HL-60 (cell line): ENCODE data around the gene MASP1.

Experiments
- DNase-seq, 2 experiments: peaks; one replicate each; pipeline ENCODE4 v3.0.0-alpha.2; 2010 to 2020; ENCODE audit warnings: low read depth in 1 of 2, low spot score in 1 of 2
- H3K27ac ChIP-seq: fragments of 250-450 bp; sonication (Bioruptor Pico); replicated peaks from 2 replicates; pipeline ENCODE4 v1.5.1; 2020; ENCODE audit warnings: mild to moderate bottlenecking, moderate library complexity
- H3K27me3 ChIP-seq: fragments of 250-450 bp; sonication (Bioruptor Pico); 2 replicates; pipeline ENCODE4 v1.5.1; 2021; ENCODE audit warnings: mild to moderate bottlenecking, moderate library complexity; ENCODE audit not compliant: insufficient read depth, poor library complexity, severe bottlenecking
- H3K4me3 ChIP-seq: replicated peaks from 2 replicates; pipeline ENCODE4 v1.5.1; 2011; ENCODE audit warnings: mild to moderate bottlenecking, control low read depth, low read length; ENCODE audit not compliant: insufficient read depth
- GABPA ChIP-seq: IDR thresholded peaks from 2 replicates; pipeline ENCODE4 v1.6.1; 2012; ENCODE audit warnings: low read depth
- POLR2AphosphoS5 ChIP-seq: IDR thresholded peaks from 2 replicates; pipeline ENCODE4 v1.6.1; 2012; ENCODE audit warnings: low read depth
- SPI1 ChIP-seq: IDR thresholded peaks from 2 replicates; pipeline ENCODE4 v1.6.1; 2012; ENCODE audit warnings: low read depth, mild to moderate bottlenecking, borderline replicate concordance
- TF ChIP-seq, protein P1 (sequence below): IDR thresholded peaks from 2 replicates; pipeline ENCODE4 v1.6.1; 2012; ENCODE audit warnings: low read depth; ENCODE audit not compliant: insufficient replicate concordance
- TF ChIP-seq, protein P2 (sequence below): IDR thresholded peaks from one replicate; pipeline ENCODE4 v1.5.1; 2011; ENCODE audit warnings: low read length, control low read depth, inconsistent platforms; ENCODE audit not compliant: insufficient read depth

MASP1 gene

DNA sequence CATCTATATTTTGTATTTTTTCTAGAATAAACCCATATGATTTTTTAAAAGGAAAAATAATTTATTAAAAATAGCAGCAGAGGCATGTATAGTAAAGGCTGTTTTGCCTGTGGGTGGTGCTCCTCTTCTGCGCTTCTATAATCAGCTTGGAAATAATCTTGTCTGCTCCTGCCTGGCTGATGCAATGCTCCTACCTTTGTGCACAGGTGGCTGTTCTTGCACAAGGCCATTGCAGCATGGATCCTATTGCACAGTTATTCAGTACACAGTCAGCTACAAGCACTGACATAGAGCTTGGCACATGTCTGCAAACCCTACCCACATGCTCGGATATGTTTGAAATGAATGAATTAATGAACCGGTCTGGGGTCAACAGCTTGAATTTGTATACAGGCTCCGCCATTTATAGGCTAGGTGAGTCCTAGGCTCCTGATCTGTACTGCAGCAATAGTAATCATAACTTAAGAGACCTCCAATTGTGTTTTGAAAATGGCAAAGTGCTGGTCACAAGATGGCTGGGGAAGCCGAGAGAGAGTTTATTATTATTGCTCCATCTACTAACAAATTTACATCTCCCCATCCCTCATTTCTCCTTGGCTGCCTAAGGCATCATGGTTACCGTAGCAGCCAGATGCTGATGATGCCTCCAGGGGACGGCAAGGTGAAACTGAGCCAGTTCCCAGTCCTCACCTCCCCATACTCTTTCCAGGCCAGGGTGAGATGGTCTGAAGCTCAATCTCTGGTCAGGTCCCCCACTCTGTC, 94.8 kb downstream of the MASP1 start:
- TF ChIP-seq GABPA (no peak), POLR2AphosphoS5 (no peak), SPI1 (no peak)
- TF ChIP-seq, protein P1, sequence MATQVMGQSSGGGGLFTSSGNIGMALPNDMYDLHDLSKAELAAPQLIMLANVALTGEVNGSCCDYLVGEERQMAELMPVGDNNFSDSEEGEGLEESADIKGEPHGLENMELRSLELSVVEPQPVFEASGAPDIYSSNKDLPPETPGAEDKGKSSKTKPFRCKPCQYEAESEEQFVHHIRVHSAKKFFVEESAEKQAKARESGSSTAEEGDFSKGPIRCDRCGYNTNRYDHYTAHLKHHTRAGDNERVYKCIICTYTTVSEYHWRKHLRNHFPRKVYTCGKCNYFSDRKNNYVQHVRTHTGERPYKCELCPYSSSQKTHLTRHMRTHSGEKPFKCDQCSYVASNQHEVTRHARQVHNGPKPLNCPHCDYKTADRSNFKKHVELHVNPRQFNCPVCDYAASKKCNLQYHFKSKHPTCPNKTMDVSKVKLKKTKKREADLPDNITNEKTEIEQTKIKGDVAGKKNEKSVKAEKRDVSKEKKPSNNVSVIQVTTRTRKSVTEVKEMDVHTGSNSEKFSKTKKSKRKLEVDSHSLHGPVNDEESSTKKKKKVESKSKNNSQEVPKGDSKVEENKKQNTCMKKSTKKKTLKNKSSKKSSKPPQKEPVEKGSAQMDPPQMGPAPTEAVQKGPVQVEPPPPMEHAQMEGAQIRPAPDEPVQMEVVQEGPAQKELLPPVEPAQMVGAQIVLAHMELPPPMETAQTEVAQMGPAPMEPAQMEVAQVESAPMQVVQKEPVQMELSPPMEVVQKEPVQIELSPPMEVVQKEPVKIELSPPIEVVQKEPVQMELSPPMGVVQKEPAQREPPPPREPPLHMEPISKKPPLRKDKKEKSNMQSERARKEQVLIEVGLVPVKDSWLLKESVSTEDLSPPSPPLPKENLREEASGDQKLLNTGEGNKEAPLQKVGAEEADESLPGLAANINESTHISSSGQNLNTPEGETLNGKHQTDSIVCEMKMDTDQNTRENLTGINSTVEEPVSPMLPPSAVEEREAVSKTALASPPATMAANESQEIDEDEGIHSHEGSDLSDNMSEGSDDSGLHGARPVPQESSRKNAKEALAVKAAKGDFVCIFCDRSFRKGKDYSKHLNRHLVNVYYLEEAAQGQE, result no peak
- TF ChIP-seq, protein P2, sequence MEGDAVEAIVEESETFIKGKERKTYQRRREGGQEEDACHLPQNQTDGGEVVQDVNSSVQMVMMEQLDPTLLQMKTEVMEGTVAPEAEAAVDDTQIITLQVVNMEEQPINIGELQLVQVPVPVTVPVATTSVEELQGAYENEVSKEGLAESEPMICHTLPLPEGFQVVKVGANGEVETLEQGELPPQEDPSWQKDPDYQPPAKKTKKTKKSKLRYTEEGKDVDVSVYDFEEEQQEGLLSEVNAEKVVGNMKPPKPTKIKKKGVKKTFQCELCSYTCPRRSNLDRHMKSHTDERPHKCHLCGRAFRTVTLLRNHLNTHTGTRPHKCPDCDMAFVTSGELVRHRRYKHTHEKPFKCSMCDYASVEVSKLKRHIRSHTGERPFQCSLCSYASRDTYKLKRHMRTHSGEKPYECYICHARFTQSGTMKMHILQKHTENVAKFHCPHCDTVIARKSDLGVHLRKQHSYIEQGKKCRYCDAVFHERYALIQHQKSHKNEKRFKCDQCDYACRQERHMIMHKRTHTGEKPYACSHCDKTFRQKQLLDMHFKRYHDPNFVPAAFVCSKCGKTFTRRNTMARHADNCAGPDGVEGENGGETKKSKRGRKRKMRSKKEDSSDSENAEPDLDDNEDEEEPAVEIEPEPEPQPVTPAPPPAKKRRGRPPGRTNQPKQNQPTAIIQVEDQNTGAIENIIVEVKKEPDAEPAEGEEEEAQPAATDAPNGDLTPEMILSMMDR, result no peak
- H3K27ac ChIP-seq, result no peak overlapping the region

DNA sequence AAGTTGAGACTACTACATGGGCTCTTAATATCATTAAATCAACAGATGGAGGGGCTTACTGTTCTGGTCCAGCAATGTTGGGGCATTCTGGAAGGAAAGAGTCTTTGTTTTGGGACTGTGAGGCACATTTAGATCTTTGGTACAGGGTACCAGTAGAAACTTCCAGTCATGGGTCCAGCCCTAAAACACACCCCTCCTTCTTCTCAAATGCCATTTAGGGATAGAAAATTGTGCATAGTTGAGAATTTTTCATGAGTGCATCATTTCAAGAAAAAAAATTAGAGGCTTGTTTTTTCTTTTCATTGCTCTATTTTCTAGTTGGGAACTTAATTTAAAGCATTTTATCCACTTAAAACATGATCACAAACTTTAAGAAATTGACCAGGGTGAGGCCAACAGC, 98.4 kb downstream of the MASP1 start:
- TF ChIP-seq, protein P2, result no peak
- TF ChIP-seq, protein P1, result no peak
- TF ChIP-seq POLR2AphosphoS5 (no peak), SPI1 (no peak), GABPA (no peak)
- DNase-seq, result no peak

More for the DNA sequence above, 94.8 kb downstream of the MASP1 start:
- Histone ChIP-seq H3K27me3 (no peaks in the 10 kb centered on the region), H3K4me3 (no peak overlapping the region)
- no peak for DNase-seq

DNA sequence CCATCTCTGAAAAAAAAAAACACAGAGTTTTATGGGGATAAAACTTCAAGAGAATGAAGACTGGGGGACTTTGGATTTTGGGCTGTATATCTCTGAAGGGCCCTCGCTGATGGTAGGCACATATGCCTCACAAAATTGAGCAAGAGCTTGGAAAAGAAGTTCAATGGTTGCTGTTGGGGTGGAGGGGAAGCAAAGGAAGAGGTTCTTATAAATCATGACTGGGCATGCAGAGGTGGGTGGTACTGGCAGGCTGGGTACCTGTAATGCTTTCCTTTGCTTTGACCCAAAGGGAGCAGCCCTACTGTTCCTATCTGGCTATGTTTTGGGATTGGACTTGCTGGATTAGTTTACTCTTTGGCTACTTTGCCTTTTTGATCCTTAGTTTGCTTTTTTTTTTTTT, 100.3 kb downstream of the MASP1 start:
- TF ChIP-seq POLR2AphosphoS5 (no peak), GABPA (no peak), SPI1 (no peak)
- TF ChIP-seq, protein P1, result no peak
- TF ChIP-seq, protein P2, result no peak
- Histone ChIP-seq H3K27me3 (peaks cover 4% of the 10 kb centered on the region), H3K4me3 (no peak overlapping the region), H3K27ac (no peak overlapping the region)
- no peak for DNase-seq

More for the DNA sequence above, 98.4 kb downstream of the MASP1 start:
- H3K27me3 ChIP-seq, result peaks cover 2% of the 10 kb centered on the region
- H3K27ac ChIP-seq, result no peak overlapping the region
- no peak overlapping the region for H3K4me3 ChIP-seq
